HUDEP-2 (cell line): ENCODE results near the gene UPF3B.
A peak's percentile ranks its signal among the peaks of the same experiment; 100 is the strongest.
"Not testable (repeated sequence)": the region's sequence is repeated elsewhere in the genome, so short reads cannot be mapped to it uniquely, and the experiment has no call there.

Source experiments
- DNase-seq, 76 experiments: peaks; one replicate each; lab custom pipeline; 2025; ENCODE audit not compliant: unreplicated experiment in 76 of 76; lab: John Stamatoyannopoulos, UW

Gene UPF3B

GRCh38 chrX:119826399-119826959 lies 26.3 kb downstream of the UPF3B start:
- DNase-seq: no peak

- not testable (repeated sequence) for DNase-seq
These were observed 28.5 kb downstream of the UPF3B start for GRCh38 chrX:119824221-119824620.

DNA sequence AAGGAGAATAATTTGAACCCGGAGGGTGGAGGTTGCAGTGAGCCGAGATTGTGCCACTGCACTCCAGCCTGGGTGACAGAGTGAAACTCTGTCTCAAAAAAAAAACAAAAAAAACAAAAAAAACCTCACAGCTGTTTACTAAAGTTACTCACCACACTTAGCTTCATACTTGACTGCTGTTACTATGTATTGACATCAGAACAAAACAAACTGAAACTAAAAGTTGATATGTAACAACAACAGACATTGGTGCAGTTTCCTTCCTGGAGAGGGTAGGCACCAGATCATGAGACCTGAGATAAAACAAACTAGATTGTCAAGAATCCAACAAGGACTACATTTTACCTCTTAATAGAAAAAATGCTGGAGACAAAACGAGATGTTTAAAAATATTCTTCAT lies 31.1 kb downstream of the UPF3B start:
- DNase-seq: not testable (repeated sequence)

GRCh38 chrX:119817130-119817690 lies 35.6 kb downstream of the UPF3B start:
- DNase-seq: no peak

- no peak for DNase-seq
These were observed 36.5 kb downstream of the UPF3B start for GRCh38 chrX:119816300-119816699.

DNA sequence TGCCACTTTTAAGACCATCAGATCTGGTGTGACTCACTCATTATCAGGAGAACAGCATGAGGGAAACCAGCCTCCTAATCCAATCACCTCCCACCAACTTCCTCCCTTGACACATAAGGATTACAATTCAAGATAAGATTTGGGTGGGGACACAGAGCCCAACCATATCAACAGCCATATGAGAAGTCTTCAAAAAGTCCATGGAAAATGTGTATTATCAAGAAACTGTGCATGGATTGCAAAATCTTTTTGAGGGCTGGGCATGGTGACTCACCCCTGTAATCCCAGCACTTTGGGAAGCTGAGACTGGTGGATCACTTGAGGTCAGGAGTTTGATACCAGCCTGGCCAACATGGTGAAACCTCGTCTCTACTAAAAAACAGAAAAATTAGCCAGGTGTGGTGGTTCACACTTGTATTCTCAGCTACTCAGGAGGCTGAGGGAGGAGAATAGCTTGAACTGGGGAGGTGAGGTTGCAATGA lies 43.5 kb downstream of the UPF3B start:
- peak in 45 of 76 experiments; percentile 0 to 79 (median 17) for DNase-seq

- DNase-seq: not testable (repeated sequence)
These were observed 44.3 kb downstream of the UPF3B start for GRCh38 chrX:119808461-119808860.

- DNase-seq: no peak
These were observed 50.2 kb downstream of the UPF3B start for GRCh38 chrX:119802546-119802945.

DNA sequence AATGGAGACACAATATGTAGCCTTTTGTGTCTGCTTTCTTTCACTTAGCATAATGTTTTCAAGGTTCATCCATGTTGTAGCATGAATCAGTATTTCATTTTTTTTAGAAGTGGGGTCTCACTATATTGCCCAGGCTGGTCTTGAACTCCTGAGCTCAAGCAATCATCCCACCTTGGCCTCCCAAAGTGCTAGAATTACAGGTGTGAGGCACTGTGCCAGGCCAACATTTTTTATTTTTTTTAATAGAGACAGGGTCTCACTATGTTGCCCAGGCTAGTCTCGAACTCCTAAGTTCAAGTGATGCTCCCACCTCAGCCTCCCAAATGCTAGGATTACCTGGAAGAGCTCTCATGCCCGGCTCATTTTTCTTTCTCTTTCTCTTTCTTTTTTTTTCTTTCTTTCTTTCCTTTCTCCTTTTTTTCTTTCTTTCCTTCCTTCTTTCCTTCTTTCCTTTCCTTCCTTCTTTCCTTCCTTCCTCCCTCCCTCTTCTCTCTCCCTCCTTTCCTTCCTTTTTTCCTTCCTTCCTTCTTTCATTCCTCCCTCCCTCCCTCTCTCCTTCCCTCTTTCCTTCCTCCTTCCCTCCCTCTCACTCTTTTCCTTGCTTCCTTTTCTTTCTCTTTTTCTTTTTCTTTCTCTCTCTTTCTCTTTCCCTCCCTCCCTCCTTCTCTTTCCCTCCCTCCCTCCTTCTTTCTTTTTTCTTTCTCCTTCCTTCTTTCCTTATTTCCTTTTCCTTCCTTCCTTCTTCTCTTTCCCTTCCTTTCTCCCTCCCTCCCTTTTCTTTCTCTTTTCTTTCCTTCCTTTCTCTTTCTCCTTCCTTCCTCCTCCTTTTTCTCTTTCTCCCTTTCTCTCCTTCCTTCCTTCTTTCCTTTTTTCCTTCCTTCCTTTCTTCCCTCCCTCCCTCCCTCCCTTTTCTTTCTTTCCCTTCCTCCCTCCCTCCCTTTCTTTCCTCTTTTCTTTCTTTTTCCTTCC lies 51.2 kb downstream of the UPF3B start:
- no peak for DNase-seq

GRCh38 chrX:119791437-119792231 lies 61.1 kb downstream of the UPF3B start, which contains the start of gene RPL39:
Gene RPL39 (minus strand): TSS chrX:119791630. CDS start chrX:119791576, 54 bp downstream.
- peak in 75 of 76 experiments; percentile 1 to 77 (median 60) for DNase-seq

- DNase-seq: peak in 17 of 76 experiments; percentile 1 to 46 (median 8)
These were observed 61.8 kb downstream of the UPF3B start for GRCh38 chrX:119790977-119791436.

DNA sequence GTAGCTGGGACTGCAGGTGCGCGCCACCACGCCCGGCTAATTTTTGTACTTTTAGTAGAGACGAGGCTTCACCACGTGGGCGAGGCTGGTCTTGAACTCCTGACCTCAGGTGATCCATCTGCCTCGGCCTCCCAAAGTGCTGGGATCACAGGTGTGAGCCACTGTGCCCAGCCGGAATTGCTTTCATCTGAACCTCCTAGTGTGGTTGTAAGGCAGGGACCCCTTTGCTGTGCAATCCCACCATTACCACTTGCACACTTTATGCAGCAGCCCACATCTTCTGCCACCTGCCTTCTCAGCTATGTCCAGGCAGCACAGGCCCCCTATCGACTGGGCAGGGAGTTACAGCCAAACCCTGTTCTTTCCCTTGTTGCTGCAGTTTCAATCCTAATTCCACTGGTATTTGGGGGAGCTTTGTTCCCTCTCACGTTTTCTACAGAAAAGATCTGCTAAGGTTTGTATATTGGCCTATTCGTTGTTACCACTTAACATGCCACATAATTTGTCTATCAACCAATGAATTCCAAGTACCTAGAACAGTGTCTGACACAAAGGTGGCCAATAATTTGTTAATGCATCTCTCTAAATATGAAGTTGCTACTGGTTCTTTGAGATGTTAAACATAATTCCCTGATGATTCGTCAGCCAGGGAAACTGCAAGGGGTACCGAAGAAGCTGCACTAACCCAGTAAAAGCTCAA lies 67.9 kb downstream of the UPF3B start:
- peak in 44 of 76 experiments; percentile 0 to 46 (median 8) for DNase-seq
